MM.1S (cell line): ENCODE measurements around the gene OSBPL8.

Experiments used
- CTCF ChIP-seq: fragments of 300-600 bp; sonication (generic); IDR thresholded peaks from 2 replicates; pipeline ENCODE4 v1.5.1; 2016; ENCODE audit warnings: antibody characterized with exemption, low read length, mixed read lengths
- EZH2 ChIP-seq: fragments of 300-600 bp; sonication (generic); optimal IDR thresholded peaks from 2 replicates; pipeline ENCODE3; 2017; ENCODE audit warnings: low read depth, mild to moderate bottlenecking, antibody characterized with exemption, low read length, mixed read lengths
- EZH2phosphoT487 ChIP-seq: fragments of 300-600 bp; sonication (generic); IDR thresholded peaks from 2 replicates; pipeline ENCODE4 v1.6.1; 2018; ENCODE audit warnings: antibody characterized with exemption, low read length

- TF ChIP-seq CTCF (no peak), EZH2 (no peak), EZH2phosphoT487 (no peak)
Measured at GRCh38 chr12:76539727-76540126, 19.8 kb downstream of the OSBPL8 start.
